Lower leg skin (tissue), 4 donors: ENCODE results near the gene CILP. TPM values are rescaled to one million over a fixed set of nuclear protein-coding genes. Genes with fewer than 3 reads are reported as not detected.

ENCODE experiments used
- DNase-seq, 2 donors: peaks; one replicate each; pipeline ENCODE4 v3.0.0-alpha.2; 2019; ENCODE audit warnings: low spot score in 2 of 2
- H3K4me3 ChIP-seq: fragments of 200-600 bp; sonication (generic); 2 replicates; pipeline ENCODE4 v1.5.1; 2017; ENCODE audit warnings: mild to moderate bottlenecking, low read depth; ENCODE audit not compliant: poor library complexity, severe bottlenecking
- POLR2A ChIP-seq, 2 donors: fragments of 450-650 bp; IDR thresholded peaks; one replicate each; pipeline ENCODE4 v1.6.1; 2016 to 2017; ENCODE audit warnings: antibody characterized with exemption in 2 of 2, mild to moderate bottlenecking in 1 of 2, moderate library complexity in 1 of 2
- WGBS, 2 donors: methylation state at CpG; one replicate each; pipeline ENCODE4 v1.1.5; 2018; 5-methylcytosine and 5-hydroxymethylcytosine counted together
- intact Hi-C: fragments of 100-400 bp; cut with DNase I; formaldehyde crosslinking; loops from one replicate; pipeline ENCODE4 v1.15.0; 2023; ENCODE audit warnings: low total_unique reads
- total RNA-seq, 4 donors: library from RNA; depleted of rRNA; stranded (reverse); fragments of >200 nt; gene quantifications; one replicate each; pipeline ENCODE4 v1.1.0, GENCODE V29; 2016
- TF ChIP-seq, protein P1 (sequence below), 3 donors: fragments of 450-650 bp; IDR thresholded peaks; one replicate each; pipeline ENCODE4 v1.5.1; 2016; ENCODE audit warnings: antibody characterized with exemption in 3 of 3, mild to moderate bottlenecking in 3 of 3, moderate library complexity in 2 of 3

The CILP gene
- total RNA-seq, 4 donors from 2014 or later = 3.9 to 66.8 (median 9.3) TPM

DNA sequence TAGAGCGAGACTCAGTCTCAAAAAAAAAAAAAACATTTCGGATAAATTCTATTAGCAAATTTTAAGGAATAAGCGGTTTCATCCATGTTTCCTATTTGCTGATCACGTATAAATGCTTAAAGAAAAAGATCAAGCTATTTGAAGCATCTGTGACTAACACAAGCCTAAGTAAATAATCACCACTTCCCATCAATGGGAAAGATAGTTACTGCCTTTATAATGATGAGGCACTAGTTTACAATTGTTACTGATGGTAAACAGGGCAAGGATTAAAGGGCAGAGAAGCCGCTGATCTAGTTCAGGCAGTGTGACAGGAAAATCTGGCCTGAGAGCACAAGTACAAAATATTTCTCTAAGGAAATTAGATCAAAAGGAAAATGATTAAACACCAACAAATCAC is 39.8 kb downstream of the CILP start:
- no peak overlapping the region for H3K4me3 ChIP-seq
- WGBS, 2 donors = 86 to 89% methylated on average over 5 of the region's 5 CpGs
- DNase-seq = no peak
- intact Hi-C loops = no loop called here
- TF ChIP-seq, protein P1, sequence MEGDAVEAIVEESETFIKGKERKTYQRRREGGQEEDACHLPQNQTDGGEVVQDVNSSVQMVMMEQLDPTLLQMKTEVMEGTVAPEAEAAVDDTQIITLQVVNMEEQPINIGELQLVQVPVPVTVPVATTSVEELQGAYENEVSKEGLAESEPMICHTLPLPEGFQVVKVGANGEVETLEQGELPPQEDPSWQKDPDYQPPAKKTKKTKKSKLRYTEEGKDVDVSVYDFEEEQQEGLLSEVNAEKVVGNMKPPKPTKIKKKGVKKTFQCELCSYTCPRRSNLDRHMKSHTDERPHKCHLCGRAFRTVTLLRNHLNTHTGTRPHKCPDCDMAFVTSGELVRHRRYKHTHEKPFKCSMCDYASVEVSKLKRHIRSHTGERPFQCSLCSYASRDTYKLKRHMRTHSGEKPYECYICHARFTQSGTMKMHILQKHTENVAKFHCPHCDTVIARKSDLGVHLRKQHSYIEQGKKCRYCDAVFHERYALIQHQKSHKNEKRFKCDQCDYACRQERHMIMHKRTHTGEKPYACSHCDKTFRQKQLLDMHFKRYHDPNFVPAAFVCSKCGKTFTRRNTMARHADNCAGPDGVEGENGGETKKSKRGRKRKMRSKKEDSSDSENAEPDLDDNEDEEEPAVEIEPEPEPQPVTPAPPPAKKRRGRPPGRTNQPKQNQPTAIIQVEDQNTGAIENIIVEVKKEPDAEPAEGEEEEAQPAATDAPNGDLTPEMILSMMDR (IDR thresholded peaks at IDR 0.05) = no peak
- no peak for TF ChIP-seq POLR2A (IDR thresholded peaks at IDR 0.05)

DNA sequence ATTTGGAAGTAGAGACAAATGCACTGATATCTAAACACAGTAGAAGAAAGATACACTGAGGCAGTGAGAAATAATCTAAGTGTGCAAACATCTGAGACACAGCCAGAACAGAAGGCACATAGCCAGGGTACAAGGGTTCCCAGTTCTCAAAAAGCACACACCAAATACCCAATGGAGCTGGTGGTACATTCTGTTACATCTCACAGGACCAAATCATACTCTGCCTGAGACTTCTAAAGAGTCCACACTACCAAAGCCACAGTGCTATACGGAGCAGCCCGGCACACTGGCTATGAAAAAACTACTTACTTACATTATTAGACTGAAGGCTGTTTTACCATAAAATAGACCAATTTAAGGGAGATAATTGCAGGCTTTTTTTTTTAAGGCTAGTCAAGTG is 45.4 kb downstream of the CILP start:
- no peak for TF ChIP-seq POLR2A (IDR thresholded peaks at IDR 0.05)
- TF ChIP-seq, protein P1 (IDR thresholded peaks at IDR 0.05) = no peak
- DNase-seq = no peak
- no peak overlapping the region for H3K4me3 ChIP-seq
- intact Hi-C loops = no loop called here
- WGBS, 2 donors = 96 to 97% methylated on average over 2 of the region's 2 CpGs

DNA sequence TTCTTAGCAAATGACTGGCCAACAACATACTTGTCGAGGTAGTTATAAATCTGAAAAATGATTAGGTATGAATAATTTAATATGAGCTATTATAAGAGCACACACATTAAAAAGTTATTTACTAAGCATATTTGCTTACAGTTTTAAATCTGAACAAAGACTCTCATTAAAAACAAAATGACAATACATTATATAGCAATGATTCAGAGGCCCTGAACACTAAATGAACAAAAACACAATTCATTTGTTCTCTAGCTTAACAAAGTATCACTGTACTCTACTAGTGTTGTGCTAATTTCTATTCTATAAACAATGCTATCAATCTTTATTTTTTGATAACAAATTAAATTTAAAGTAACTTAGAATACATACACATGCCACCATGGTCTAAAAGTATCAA is 47.1 kb downstream of the CILP start:
- no peak for TF ChIP-seq POLR2A (IDR thresholded peaks at IDR 0.05)
- TF ChIP-seq, protein P1 (IDR thresholded peaks at IDR 0.05) = no peak
- 81 to 86% methylated on average over 1 of the region's 1 CpG for WGBS, 2 donors
- DNase-seq = no peak
- intact Hi-C loops = no loop called here
- no peak overlapping the region for H3K4me3 ChIP-seq

DNA sequence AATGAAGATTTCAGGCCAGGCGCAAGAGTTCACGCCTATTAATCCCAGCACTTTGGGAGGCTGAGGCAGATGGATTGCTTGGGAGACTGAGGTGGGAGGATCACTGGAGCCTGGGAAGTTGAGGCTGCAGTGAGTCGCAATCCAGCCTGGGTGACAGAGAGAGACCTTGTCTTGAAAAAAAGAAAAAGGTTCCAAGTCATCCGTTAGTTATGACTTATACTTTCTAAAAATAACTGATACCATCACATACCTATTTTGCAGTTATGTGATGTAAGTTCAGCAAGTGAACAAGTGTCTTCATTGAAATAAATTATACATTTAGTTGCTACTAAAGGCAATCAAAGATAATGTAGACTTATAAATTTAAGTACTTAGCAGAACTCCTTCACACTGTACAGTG is 48.2 kb downstream of the CILP start:
- intact Hi-C loops = no loop called here
- no peak for DNase-seq
- TF ChIP-seq, protein P1 (IDR thresholded peaks at IDR 0.05) = no peak
- no peak for TF ChIP-seq POLR2A (IDR thresholded peaks at IDR 0.05)
- H3K4me3 ChIP-seq = no peak overlapping the region
- WGBS, 2 donors = 83 to 85% methylated on average over 4 of the region's 4 CpGs

DNA sequence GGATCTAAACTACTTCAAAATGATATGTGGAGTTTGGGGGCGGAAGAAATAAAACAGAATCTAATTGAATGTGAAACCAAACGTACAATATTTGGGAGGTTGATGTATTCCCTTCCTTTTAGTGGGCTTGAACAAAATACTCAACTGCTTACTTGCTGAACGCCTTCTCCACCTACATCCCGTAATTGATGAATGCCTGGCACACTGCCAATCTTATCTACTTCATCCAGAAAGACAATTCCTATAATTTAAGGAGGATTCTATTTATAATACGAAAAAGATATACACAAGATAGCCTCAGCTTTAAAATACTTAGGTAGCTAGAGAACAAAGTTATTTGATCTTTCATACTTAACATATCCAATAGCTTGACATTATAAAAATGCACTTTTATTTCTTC is 54.6 kb downstream of the CILP start:
- no peak for DNase-seq
- 70 to 76% methylated on average over 5 of the region's 5 CpGs for WGBS, 2 donors
- no peak for TF ChIP-seq POLR2A (IDR thresholded peaks at IDR 0.05)
- no peak overlapping the region for H3K4me3 ChIP-seq
- intact Hi-C loops = no loop called here

DNA sequence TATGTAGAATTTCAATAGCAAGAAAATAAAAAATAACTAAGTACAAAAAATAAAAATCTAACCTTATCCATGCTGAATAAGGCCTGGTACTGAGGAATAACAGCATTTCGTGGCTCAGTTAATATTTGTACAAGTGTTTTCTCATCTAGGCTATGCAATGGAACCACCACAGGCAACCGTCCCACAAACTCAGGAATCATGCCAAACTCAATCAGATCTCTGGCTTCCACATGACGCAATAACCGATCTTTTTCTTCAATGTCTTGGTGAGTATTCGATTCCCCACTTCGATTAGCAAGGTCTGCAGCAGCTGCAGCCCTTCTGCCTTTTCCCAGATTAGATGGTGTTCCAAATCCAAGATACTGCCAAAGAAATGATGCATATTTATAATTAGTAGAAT is 56.6 kb downstream of the CILP start:
- WGBS, 2 donors = 78 to 79% methylated on average over 6 of the region's 6 CpGs
- no peak for TF ChIP-seq POLR2A (IDR thresholded peaks at IDR 0.05)
- TF ChIP-seq, protein P1 (IDR thresholded peaks at IDR 0.05) = no peak
- intact Hi-C loops = no loop called here
- DNase-seq = no peak
- no peak overlapping the region for H3K4me3 ChIP-seq
